T-helper 2 cell treated with Interferon-gamma antibody and Interleukin-4, amounts not matched to agents 5 μg/mL and 100 μg/mL, for 36 hours (primary cell): Measurements from ENCODE around the gene ZBTB49.

Experiments used
- DNase-seq: peaks from one replicate; pipeline ENCODE4 v3.0.0; 2021; ENCODE audit warnings: low spot score
- H3K27ac Mint-ChIP-seq: one replicate; pipeline ENCODE4 v1.8.0; 2021; ENCODE audit warnings: mild to moderate bottlenecking, mixed read lengths
- H3K27me3 Mint-ChIP-seq: one replicate; pipeline ENCODE4 v1.8.0; 2021; ENCODE audit warnings: low read depth, mixed read lengths
- H3K36me3 Mint-ChIP-seq: one replicate; pipeline ENCODE4 v1.8.0; 2021; ENCODE audit warnings: low read depth, mixed read lengths
- H3K4me1 Mint-ChIP-seq: one replicate; pipeline ENCODE4 v1.8.0; 2021; ENCODE audit warnings: low read depth, mixed read lengths
- H3K4me3 Mint-ChIP-seq: one replicate; pipeline ENCODE4 v1.8.0; 2022; ENCODE audit warnings: mild to moderate bottlenecking, moderate library complexity, mixed read lengths
- H3K9me3 Mint-ChIP-seq: one replicate; pipeline ENCODE4 v1.8.0; 2021; ENCODE audit warnings: mixed read lengths

Gene ZBTB49

GRCh38 chr4:4364486-4365208 is 74.6 kb downstream of the ZBTB49 start:
- peaks cover 15% of the 10 kb centered on the region for H3K9me3 Mint-ChIP-seq
- no peak for DNase-seq
- no peaks in the 10 kb centered on the region for H3K4me1 Mint-ChIP-seq
- H3K27ac Mint-ChIP-seq, result no peak overlapping the region
- no peak overlapping the region for H3K4me3 Mint-ChIP-seq
- H3K27me3 Mint-ChIP-seq, result no peaks in the 10 kb centered on the region
- no peaks in the 10 kb centered on the region for H3K36me3 Mint-ChIP-seq

GRCh38 chr4:4368809-4369580 is 78.9 kb downstream of the ZBTB49 start:
- no peak overlapping the region for H3K4me3 Mint-ChIP-seq
- no peaks in the 10 kb centered on the region for H3K27me3 Mint-ChIP-seq
- H3K4me1 Mint-ChIP-seq, result no peaks in the 10 kb centered on the region
- H3K36me3 Mint-ChIP-seq, result no peaks in the 10 kb centered on the region
- DNase-seq, result no peak
- no peak overlapping the region for H3K27ac Mint-ChIP-seq
- H3K9me3 Mint-ChIP-seq, result peaks cover 15% of the 10 kb centered on the region
